GM19238 (cell line): ENCODE data around the gene SFRP4.
"Not testable (repeated sequence)": the region's sequence is repeated elsewhere in the genome, so short reads cannot be mapped to it uniquely, and the experiment has no call there.

ENCODE experiments used
- DNase-seq: peaks from one replicate; pipeline ENCODE4 v3.0.0; 2011; ENCODE audit warnings: low spot score; ENCODE audit not compliant: insufficient read length

SFRP4 gene

GRCh38 chr7:37916673-37917660 is at the start of gene SFRP4:
Gene SFRP4, minus strand, starts transcription at chr7:37916817. Its CDS starts 280 bp downstream, at chr7:37916537.
- DNase-seq, result no peak

- no peak for DNase-seq
Observed at GRCh38 chr7:37964196-37964595, 47.6 kb upstream of the SFRP4 start.

GRCh38 chr7:37961251-37961650 is 44.6 kb upstream of the SFRP4 start:
- no peak for DNase-seq

- DNase-seq, result no peak
Observed at GRCh38 chr7:37960483-37960882, 43.9 kb upstream of the SFRP4 start.

GRCh38 chr7:37957221-37957970 is 40.8 kb upstream of the SFRP4 start:
- no peak for DNase-seq

GRCh38 chr7:37956791-37957190 is 40.2 kb upstream of the SFRP4 start:
- no peak for DNase-seq

GRCh38 chr7:37954217-37954616 is 37.6 kb upstream of the SFRP4 start:
- DNase-seq, result not testable (repeated sequence)

GRCh38 chr7:37952240-37952639 is 35.6 kb upstream of the SFRP4 start:
- no peak for DNase-seq

GRCh38 chr7:37947941-37948210 is 31.3 kb upstream of the SFRP4 start:
- no peak for DNase-seq

GRCh38 chr7:37947138-37947940 is 30.7 kb upstream of the SFRP4 start:
- no peak for DNase-seq

- DNase-seq, result no peak
Observed at GRCh38 chr7:37945336-37945735, 28.7 kb upstream of the SFRP4 start.

GRCh38 chr7:37944737-37945054 is 28.1 kb upstream of the SFRP4 start:
- no peak for DNase-seq

GRCh38 chr7:37943905-37944736 is 27.5 kb upstream of the SFRP4 start:
- no peak for DNase-seq

GRCh38 chr7:37942934-37943610 is 26.5 kb upstream of the SFRP4 start:
- DNase-seq, result no peak

GRCh38 chr7:37933018-37933566 is 16.5 kb upstream of the SFRP4 start:
- DNase-seq, result no peak

- no peak for DNase-seq
Observed at GRCh38 chr7:37932543-37932942, 15.9 kb upstream of the SFRP4 start.

GRCh38 chr7:37930226-37930948 is 13.8 kb upstream of the SFRP4 start:
- no peak for DNase-seq

- DNase-seq, result no peak
Observed at GRCh38 chr7:37928878-37929277, 12.3 kb upstream of the SFRP4 start.

GRCh38 chr7:37927773-37928444 is 11.3 kb upstream of the SFRP4 start:
- no peak for DNase-seq
